Fibroblast of villous mesenchyme (primary cell): ENCODE results near the gene PRPSAP1. TPM values are rescaled to one million over a fixed set of nuclear protein-coding genes. Genes with fewer than 3 reads are reported as not detected.

Experiments used
- DNase-seq: peaks from one replicate; pipeline ENCODE4 v3.0.0-alpha.2; 2010; ENCODE audit warnings: low read depth
- H3K4me3 ChIP-seq: 2 replicates; pipeline ENCODE4 v1.5.1; 2011; ENCODE audit warnings: low read depth, mild to moderate bottlenecking, low read length
- total RNA-seq: library from RNA; depleted of rRNA; stranded (reverse); fragments of >200 nt; gene quantifications from 2 replicates; pipeline ENCODE4 v1.2.3, GENCODE V29; 2012
- TF ChIP-seq, protein P1 (sequence below): IDR thresholded peaks from 2 replicates; pipeline ENCODE4 v1.5.1; 2012; ENCODE audit warnings: low read depth, mild to moderate bottlenecking, low read length; ENCODE audit not compliant: insufficient read depth

Gene PRPSAP1
- total RNA-seq, 1 donor, result 48.8 TPM

GRCh38 chr17:76280650-76281049 is 73.1 kb downstream of the PRPSAP1 start:
- TF ChIP-seq, protein P1, sequence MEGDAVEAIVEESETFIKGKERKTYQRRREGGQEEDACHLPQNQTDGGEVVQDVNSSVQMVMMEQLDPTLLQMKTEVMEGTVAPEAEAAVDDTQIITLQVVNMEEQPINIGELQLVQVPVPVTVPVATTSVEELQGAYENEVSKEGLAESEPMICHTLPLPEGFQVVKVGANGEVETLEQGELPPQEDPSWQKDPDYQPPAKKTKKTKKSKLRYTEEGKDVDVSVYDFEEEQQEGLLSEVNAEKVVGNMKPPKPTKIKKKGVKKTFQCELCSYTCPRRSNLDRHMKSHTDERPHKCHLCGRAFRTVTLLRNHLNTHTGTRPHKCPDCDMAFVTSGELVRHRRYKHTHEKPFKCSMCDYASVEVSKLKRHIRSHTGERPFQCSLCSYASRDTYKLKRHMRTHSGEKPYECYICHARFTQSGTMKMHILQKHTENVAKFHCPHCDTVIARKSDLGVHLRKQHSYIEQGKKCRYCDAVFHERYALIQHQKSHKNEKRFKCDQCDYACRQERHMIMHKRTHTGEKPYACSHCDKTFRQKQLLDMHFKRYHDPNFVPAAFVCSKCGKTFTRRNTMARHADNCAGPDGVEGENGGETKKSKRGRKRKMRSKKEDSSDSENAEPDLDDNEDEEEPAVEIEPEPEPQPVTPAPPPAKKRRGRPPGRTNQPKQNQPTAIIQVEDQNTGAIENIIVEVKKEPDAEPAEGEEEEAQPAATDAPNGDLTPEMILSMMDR, result no peak
- H3K4me3 ChIP-seq, result no peak overlapping the region
- DNase-seq, result no peak

DNA sequence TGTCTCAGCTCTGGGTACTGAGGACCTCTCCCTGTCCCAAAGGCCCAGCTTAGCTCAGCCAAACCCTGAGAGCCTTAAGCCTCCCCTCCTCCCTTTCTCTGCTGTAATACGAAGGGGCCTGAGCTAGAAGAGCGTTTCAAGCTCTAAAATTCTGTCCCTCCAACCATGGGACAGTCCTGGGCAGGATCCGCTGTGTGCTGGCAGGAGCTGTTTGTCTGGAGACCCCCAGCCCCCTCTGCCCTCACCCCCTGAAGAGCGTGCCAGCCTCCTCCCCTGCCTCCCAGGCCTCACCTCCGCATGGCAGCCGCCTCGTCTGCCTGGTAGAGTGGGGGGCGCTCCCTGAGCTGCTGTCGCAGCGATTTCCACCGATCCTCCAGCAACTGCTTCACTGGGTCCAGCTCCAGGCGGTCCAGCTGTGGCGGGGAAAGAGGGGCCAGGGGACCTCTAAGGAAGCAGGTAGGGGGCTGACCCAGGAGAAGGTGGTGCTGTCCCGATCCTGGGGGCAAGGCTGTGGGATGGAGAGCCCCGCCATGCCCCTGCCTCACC is 73.9 kb downstream of the PRPSAP1 start:
- TF ChIP-seq, protein P1, result no peak
- no peak overlapping the region for H3K4me3 ChIP-seq
- DNase-seq, result no peak

- TF ChIP-seq, protein P1, result peak; percentile 96
- H3K4me3 ChIP-seq, result no peak overlapping the region
- peak; percentile 77 for DNase-seq
These were observed 74.6 kb downstream of the PRPSAP1 start for GRCh38 chr17:76278952-76279741.

- DNase-seq, result no peak
- TF ChIP-seq, protein P1, result no peak
- no peak overlapping the region for H3K4me3 ChIP-seq
These were observed 75.3 kb downstream of the PRPSAP1 start for GRCh38 chr17:76278268-76278908.

DNA sequence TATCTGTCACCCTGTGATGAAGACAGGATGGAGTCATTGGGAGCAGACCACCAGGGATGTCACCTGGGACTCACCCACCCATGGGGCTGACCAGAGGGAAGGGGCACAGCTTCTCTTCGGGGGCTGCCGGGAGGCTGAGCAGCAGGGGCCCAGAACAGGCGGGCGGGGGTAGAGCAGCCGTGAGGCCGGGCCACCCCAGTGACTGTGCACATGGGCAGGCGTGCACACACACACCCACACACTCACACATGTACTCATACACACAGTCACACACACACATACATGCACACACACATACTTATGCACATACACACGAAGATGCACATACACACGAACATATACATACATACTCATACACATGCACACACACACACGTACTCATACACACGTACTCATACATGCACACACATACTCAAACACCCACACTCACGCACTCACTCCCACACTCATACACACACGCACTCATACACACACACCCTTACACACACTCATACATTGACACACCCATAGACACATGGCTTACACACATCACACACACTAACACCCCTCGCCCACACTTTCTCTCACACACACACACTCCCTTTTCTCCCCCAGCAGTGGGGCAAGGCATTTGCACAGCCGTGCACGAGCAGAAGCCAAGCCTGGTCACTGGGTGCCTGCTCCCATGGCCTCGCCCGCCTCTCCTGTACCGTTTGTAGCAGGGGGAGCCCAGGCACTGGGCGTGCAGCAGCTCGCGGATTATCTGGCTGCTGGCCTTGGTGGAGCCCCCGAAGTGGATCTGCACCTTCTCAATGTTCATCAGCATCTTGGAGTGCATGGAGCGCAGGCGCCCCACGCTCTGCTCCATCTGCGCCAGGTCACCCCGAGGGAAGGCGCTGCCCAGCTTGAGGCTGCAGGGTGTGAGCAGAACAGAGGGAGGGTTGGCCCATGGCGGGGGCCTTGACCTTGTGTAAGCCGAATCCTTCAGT is 76.1 kb downstream of the PRPSAP1 start:
- TF ChIP-seq, protein P1, result no peak
- DNase-seq, result no peak

More for the DNA sequence above, 76.1 kb downstream of the PRPSAP1 start:
- H3K4me3 ChIP-seq, result no peak overlapping the region
